ENCODE data around the gene MAZ.

- TF ChIP-seq, protein P1, sequence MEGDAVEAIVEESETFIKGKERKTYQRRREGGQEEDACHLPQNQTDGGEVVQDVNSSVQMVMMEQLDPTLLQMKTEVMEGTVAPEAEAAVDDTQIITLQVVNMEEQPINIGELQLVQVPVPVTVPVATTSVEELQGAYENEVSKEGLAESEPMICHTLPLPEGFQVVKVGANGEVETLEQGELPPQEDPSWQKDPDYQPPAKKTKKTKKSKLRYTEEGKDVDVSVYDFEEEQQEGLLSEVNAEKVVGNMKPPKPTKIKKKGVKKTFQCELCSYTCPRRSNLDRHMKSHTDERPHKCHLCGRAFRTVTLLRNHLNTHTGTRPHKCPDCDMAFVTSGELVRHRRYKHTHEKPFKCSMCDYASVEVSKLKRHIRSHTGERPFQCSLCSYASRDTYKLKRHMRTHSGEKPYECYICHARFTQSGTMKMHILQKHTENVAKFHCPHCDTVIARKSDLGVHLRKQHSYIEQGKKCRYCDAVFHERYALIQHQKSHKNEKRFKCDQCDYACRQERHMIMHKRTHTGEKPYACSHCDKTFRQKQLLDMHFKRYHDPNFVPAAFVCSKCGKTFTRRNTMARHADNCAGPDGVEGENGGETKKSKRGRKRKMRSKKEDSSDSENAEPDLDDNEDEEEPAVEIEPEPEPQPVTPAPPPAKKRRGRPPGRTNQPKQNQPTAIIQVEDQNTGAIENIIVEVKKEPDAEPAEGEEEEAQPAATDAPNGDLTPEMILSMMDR (IDR thresholded peaks at IDR 0.05; ENCODE audit: insufficient read depth, low read length): no peak
- TF ChIP-seq, protein P2, sequence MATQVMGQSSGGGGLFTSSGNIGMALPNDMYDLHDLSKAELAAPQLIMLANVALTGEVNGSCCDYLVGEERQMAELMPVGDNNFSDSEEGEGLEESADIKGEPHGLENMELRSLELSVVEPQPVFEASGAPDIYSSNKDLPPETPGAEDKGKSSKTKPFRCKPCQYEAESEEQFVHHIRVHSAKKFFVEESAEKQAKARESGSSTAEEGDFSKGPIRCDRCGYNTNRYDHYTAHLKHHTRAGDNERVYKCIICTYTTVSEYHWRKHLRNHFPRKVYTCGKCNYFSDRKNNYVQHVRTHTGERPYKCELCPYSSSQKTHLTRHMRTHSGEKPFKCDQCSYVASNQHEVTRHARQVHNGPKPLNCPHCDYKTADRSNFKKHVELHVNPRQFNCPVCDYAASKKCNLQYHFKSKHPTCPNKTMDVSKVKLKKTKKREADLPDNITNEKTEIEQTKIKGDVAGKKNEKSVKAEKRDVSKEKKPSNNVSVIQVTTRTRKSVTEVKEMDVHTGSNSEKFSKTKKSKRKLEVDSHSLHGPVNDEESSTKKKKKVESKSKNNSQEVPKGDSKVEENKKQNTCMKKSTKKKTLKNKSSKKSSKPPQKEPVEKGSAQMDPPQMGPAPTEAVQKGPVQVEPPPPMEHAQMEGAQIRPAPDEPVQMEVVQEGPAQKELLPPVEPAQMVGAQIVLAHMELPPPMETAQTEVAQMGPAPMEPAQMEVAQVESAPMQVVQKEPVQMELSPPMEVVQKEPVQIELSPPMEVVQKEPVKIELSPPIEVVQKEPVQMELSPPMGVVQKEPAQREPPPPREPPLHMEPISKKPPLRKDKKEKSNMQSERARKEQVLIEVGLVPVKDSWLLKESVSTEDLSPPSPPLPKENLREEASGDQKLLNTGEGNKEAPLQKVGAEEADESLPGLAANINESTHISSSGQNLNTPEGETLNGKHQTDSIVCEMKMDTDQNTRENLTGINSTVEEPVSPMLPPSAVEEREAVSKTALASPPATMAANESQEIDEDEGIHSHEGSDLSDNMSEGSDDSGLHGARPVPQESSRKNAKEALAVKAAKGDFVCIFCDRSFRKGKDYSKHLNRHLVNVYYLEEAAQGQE (IDR thresholded peaks at IDR 0.05; ENCODE audit: insufficient replicate concordance, low read depth): no peak
- TF ChIP-seq POLR2AphosphoS5 (IDR thresholded peaks at IDR 0.05; ENCODE audit: low read depth) (no peak), GABPA (IDR thresholded peaks at IDR 0.05; ENCODE audit: low read depth) (no peak), SPI1 (IDR thresholded peaks at IDR 0.05; ENCODE audit: borderline replicate concordance, low read depth) (no peak)
Measured at GRCh38 chr16:29815032-29815721, 8.8 kb downstream of the MAZ start.

Measured in HL-60 (cell line).